MG63 (cell line): ENCODE data around the gene FOXD4. TPM values are rescaled to one million over a fixed set of nuclear protein-coding genes. Genes with fewer than 3 reads are reported as not detected.

Source experiments
- total RNA-seq: library from RNA; depleted of rRNA; stranded (reverse); fragments of >200 nt; shearing (Covaris generic); gene quantifications from 2 replicates; pipeline ENCODE4 v1.2.3, GENCODE V29; 2014; ENCODE audit warnings: low replicate concordance; rRNA removed

FOXD4 gene
- total RNA-seq, 1 experiment from 2014 or later = not detected

Other genes with a start within 250 kb of the FOXD4 start
- 0.42 and 4.1 TPM in 2 replicates for gene WASHC1, start 89.0 kb downstream of the FOXD4 start, total RNA-seq
- 9.5 and 12.3 TPM in 2 replicates for gene ZNG1A, start 60.6 kb upstream of the FOXD4 start, total RNA-seq
- gene DOCK8, start 96.4 kb upstream of the FOXD4 start, total RNA-seq = 5.9 and 6.5 TPM in 2 replicates